Measurements from ENCODE around the gene VSTM4.

The VSTM4 gene

GRCh38 chr10:49090696-49091380 lies 24.5 kb downstream of the VSTM4 start:
- no peak for DNase-seq

- no peak for DNase-seq
These were observed 25.1 kb downstream of the VSTM4 start for GRCh38 chr10:49090189-49090575.

- no peak for DNase-seq
These were observed 25.6 kb downstream of the VSTM4 start for GRCh38 chr10:49089557-49090188.

GRCh38 chr10:49089152-49089551 lies 26.2 kb downstream of the VSTM4 start:
- DNase-seq = no peak

GRCh38 chr10:49086889-49087288 lies 28.4 kb downstream of the VSTM4 start:
- DNase-seq = no peak

- no peak for DNase-seq
These were observed 32.1 kb downstream of the VSTM4 start for GRCh38 chr10:49083261-49083660.

- DNase-seq = no peak
These were observed 32.6 kb downstream of the VSTM4 start for GRCh38 chr10:49082766-49083165.

GRCh38 chr10:49081547-49082275 lies 33.6 kb downstream of the VSTM4 start:
- no peak for DNase-seq

GRCh38 chr10:49080965-49081364 lies 34.4 kb downstream of the VSTM4 start:
- DNase-seq = no peak

- DNase-seq = peak; percentile 18
These were observed 35.3 kb downstream of the VSTM4 start for GRCh38 chr10:49080071-49080470.

GRCh38 chr10:49079499-49079898 lies 35.8 kb downstream of the VSTM4 start:
- no peak for DNase-seq

GRCh38 chr10:49079072-49079471 lies 36.2 kb downstream of the VSTM4 start:
- no peak for DNase-seq

GRCh38 chr10:49078433-49078832 lies 36.9 kb downstream of the VSTM4 start:
- no peak for DNase-seq

GRCh38 chr10:49076741-49077521 lies 38.4 kb downstream of the VSTM4 start:
- no peak for DNase-seq

GRCh38 chr10:49076319-49076718 lies 39.0 kb downstream of the VSTM4 start:
- no peak for DNase-seq

- DNase-seq = no peak
These were observed 39.6 kb downstream of the VSTM4 start for GRCh38 chr10:49075743-49076142.

- no peak for DNase-seq
These were observed 40.3 kb downstream of the VSTM4 start for GRCh38 chr10:49074836-49075682.

- DNase-seq = no peak
These were observed 43.0 kb downstream of the VSTM4 start for GRCh38 chr10:49072166-49072885.

GRCh38 chr10:49071160-49071761 lies 44.1 kb downstream of the VSTM4 start:
- DNase-seq = no peak

GRCh38 chr10:49070701-49071100 lies 44.6 kb downstream of the VSTM4 start:
- no peak for DNase-seq

GRCh38 chr10:49068672-49069217 lies 46.6 kb downstream of the VSTM4 start:
- DNase-seq = no peak

Data from hematopoietic multipotent progenitor cell treated with erythropoietin and hydrocortisone succinate and interleukin-3 and kit ligand, for 8 days (in vitro differentiated cells).